Measurements from ENCODE around the gene AIG1.
"Not testable (repeated sequence)": the region's sequence is repeated elsewhere in the genome, so short reads cannot be mapped to it uniquely, and the experiment has no call there.

- TF ChIP-seq POLR2A, CTCF (IDR thresholded peaks at IDR 0.05): not testable (repeated sequence)
Observed at GRCh38 chr6:143345477-143345876, 284.8 kb downstream of the AIG1 start.

Data from body of pancreas (tissue), 4 donors.